Fibroblast of lung (primary cell): ENCODE measurements around the gene CHSY1.

Source experiments
- CTCF ChIP-seq, 2 donors: IDR thresholded peaks in 1 of 2; conservative IDR thresholded peaks in 1 of 2; 1 replicate in 1 of 2; 2 replicates in 1 of 2; pipeline ENCODE4 v1.5.1; 2011 to 2012; ENCODE audit warnings: low read length in 2 of 2, control low read depth in 1 of 2, inconsistent platforms in 1 of 2, low read depth in 1 of 2, mild to moderate bottlenecking in 1 of 2
- EZH2 ChIP-seq: IDR thresholded peaks from 2 replicates; pipeline ENCODE4 v1.5.1; 2012; ENCODE audit warnings: low read length, control low read depth, mild to moderate bottlenecking; ENCODE audit errors: missing control alignments

- no peak for TF ChIP-seq CTCF (conservative IDR thresholded peaks at IDR 0.05 in 1 of 2, IDR thresholded peaks at IDR 0.05 in 1 of 2; ENCODE audit: low read depth in 1 of 2, low read length in 2 of 2)
- no peak for TF ChIP-seq EZH2
Observed at GRCh38 chr15:101252836-101253235, 988 bp upstream of the CHSY1 start.
